ENCODE results near the gene WNT8B.

Gene WNT8B

DNA sequence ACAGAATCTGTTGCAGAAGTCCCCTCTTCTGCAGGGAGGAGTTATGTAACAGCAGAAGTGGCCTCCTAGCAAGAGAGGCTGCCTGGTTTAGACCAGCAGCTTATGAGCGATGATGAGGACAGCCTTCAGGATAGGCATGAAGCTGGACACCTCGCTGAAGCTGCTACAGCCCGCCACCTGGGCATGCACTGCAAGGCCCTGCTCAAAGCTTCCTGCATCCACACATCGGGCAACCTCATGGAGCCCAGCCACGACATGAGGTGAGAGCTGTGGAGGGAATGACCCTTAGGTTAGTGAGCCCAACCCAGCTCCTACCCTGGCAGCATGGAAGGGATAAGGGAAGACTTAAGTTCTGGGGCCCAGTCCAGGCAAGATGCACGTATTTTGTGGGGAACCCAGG is 24.7 kb downstream of the WNT8B start:
- Histone ChIP-seq H3K79me2 (ENCODE audit: insufficient read depth, low read length) (no peaks in the 10 kb centered on the region), H3K9me3 (ENCODE audit: insufficient read depth, low read length) (no peaks in the 10 kb centered on the region), H3K9me2 (replicated peaks; ENCODE audit: insufficient read depth, low read length) (no peaks in the 10 kb centered on the region), H3K36me3 (ENCODE audit: low read length) (no peaks in the 10 kb centered on the region), H3F3A (ENCODE audit: insufficient read depth) (no peaks in the 10 kb centered on the region), H3K4me2 (ENCODE audit: low read depth, low read length, poor library complexity, severe bottlenecking) (no peak overlapping the region), H3K27ac (ENCODE audit: low read depth, low read length) (no peak overlapping the region), H4K20me1 (ENCODE audit: low read depth, low read length) (no peaks in the 10 kb centered on the region), H2AFZ (ENCODE audit: low read depth, low read length, severe bottlenecking) (no peak overlapping the region), H3K4me3 (ENCODE audit: insufficient read depth, low read length, poor library complexity, severe bottlenecking) (no peak overlapping the region), H3K9ac (ENCODE audit: low read length) (no peak overlapping the region), H3K27me3 (ENCODE audit: low read length) (no peaks in the 10 kb centered on the region)
- no peak for TF ChIP-seq EZH2phosphoT487 (conservative IDR thresholded peaks at IDR 0.05; ENCODE audit: low read length)
- TF ChIP-seq, protein P1, sequence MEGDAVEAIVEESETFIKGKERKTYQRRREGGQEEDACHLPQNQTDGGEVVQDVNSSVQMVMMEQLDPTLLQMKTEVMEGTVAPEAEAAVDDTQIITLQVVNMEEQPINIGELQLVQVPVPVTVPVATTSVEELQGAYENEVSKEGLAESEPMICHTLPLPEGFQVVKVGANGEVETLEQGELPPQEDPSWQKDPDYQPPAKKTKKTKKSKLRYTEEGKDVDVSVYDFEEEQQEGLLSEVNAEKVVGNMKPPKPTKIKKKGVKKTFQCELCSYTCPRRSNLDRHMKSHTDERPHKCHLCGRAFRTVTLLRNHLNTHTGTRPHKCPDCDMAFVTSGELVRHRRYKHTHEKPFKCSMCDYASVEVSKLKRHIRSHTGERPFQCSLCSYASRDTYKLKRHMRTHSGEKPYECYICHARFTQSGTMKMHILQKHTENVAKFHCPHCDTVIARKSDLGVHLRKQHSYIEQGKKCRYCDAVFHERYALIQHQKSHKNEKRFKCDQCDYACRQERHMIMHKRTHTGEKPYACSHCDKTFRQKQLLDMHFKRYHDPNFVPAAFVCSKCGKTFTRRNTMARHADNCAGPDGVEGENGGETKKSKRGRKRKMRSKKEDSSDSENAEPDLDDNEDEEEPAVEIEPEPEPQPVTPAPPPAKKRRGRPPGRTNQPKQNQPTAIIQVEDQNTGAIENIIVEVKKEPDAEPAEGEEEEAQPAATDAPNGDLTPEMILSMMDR (IDR thresholded peaks at IDR 0.05; ENCODE audit: insufficient read depth, low read length, poor library complexity, severe bottlenecking) = no peak

- Histone ChIP-seq H3K27ac (ENCODE audit: low read depth, low read length) (no peak overlapping the region), H3K36me3 (ENCODE audit: low read length) (no peaks in the 10 kb centered on the region), H2AFZ (ENCODE audit: low read depth, low read length, severe bottlenecking) (no peak overlapping the region), H3K9me3 (ENCODE audit: insufficient read depth, low read length) (no peaks in the 10 kb centered on the region), H3K79me2 (ENCODE audit: insufficient read depth, low read length) (no peaks in the 10 kb centered on the region), H3K9ac (ENCODE audit: low read length) (no peak overlapping the region), H3K9me2 (replicated peaks; ENCODE audit: insufficient read depth, low read length) (no peaks in the 10 kb centered on the region), H3F3A (ENCODE audit: insufficient read depth) (no peaks in the 10 kb centered on the region), H3K4me2 (ENCODE audit: low read depth, low read length, poor library complexity, severe bottlenecking) (no peak overlapping the region), H3K27me3 (ENCODE audit: low read length) (no peaks in the 10 kb centered on the region), H3K4me3 (ENCODE audit: insufficient read depth, low read length, poor library complexity, severe bottlenecking) (no peak overlapping the region), H4K20me1 (ENCODE audit: low read depth, low read length) (no peaks in the 10 kb centered on the region)
- TF ChIP-seq EZH2phosphoT487 (conservative IDR thresholded peaks at IDR 0.05; ENCODE audit: low read length) = no peak
- TF ChIP-seq, protein P1 (IDR thresholded peaks at IDR 0.05; ENCODE audit: insufficient read depth, low read length, poor library complexity, severe bottlenecking) = no peak
Measured at GRCh38 chr10:100489396-100489795, 26.6 kb downstream of the WNT8B start.

- Histone ChIP-seq H3K9ac (ENCODE audit: low read length) (no peak overlapping the region), H3K27me3 (ENCODE audit: low read length) (no peaks in the 10 kb centered on the region), H2AFZ (ENCODE audit: low read depth, low read length, severe bottlenecking) (no peak overlapping the region), H3K79me2 (ENCODE audit: insufficient read depth, low read length) (no peaks in the 10 kb centered on the region), H3K9me2 (replicated peaks; ENCODE audit: insufficient read depth, low read length) (no peaks in the 10 kb centered on the region), H3K4me3 (ENCODE audit: insufficient read depth, low read length, poor library complexity, severe bottlenecking) (no peak overlapping the region), H3K4me2 (ENCODE audit: low read depth, low read length, poor library complexity, severe bottlenecking) (no peak overlapping the region), H3K9me3 (ENCODE audit: insufficient read depth, low read length) (no peaks in the 10 kb centered on the region), H3K36me3 (ENCODE audit: low read length) (no peaks in the 10 kb centered on the region), H4K20me1 (ENCODE audit: low read depth, low read length) (no peaks in the 10 kb centered on the region), H3K27ac (ENCODE audit: low read depth, low read length) (no peak overlapping the region), H3F3A (ENCODE audit: insufficient read depth) (no peaks in the 10 kb centered on the region)
- TF ChIP-seq EZH2phosphoT487 (conservative IDR thresholded peaks at IDR 0.05; ENCODE audit: low read length) = no peak
- TF ChIP-seq, protein P1 (IDR thresholded peaks at IDR 0.05; ENCODE audit: insufficient read depth, low read length, poor library complexity, severe bottlenecking) = no peak
Measured at GRCh38 chr10:100490531-100490930, 27.7 kb downstream of the WNT8B start.

All from SU-DHL-6 (cell line).